ENCODE data around the gene RADIL.
A peak's percentile ranks its signal among the peaks of the same experiment; 100 is the strongest.

Gene RADIL

GRCh38 chr7:4883033-4883371 is 514 bp downstream of the RADIL start:
- no peak for DNase-seq (ENCODE audit: low spot score)

GRCh38 chr7:4882169-4883032 is 1.1 kb downstream of the RADIL start:
- DNase-seq (ENCODE audit: low spot score) = peak; percentile 66

GRCh38 chr7:4880218-4880617 is 3.3 kb downstream of the RADIL start:
- DNase-seq (ENCODE audit: low spot score) = no peak

- no peak for DNase-seq (ENCODE audit: low spot score)
These were observed 4.0 kb downstream of the RADIL start for GRCh38 chr7:4879396-4880081.

- DNase-seq (ENCODE audit: low spot score) = no peak
These were observed 4.9 kb downstream of the RADIL start for GRCh38 chr7:4878336-4879335.

GRCh38 chr7:4876586-4876985 is 6.9 kb downstream of the RADIL start:
- no peak for DNase-seq (ENCODE audit: low spot score)

GRCh38 chr7:4875391-4875790 is 8.1 kb downstream of the RADIL start:
- DNase-seq (ENCODE audit: low spot score) = no peak

- DNase-seq (ENCODE audit: low spot score) = no peak
These were observed 10.2 kb downstream of the RADIL start for GRCh38 chr7:4873071-4873944.

- DNase-seq (ENCODE audit: low spot score) = no peak
These were observed 11.4 kb downstream of the RADIL start for GRCh38 chr7:4871930-4872675.

- DNase-seq (ENCODE audit: low spot score) = no peak
These were observed 12.3 kb downstream of the RADIL start for GRCh38 chr7:4871056-4871680.

GRCh38 chr7:4868493-4868892 is 15.0 kb downstream of the RADIL start:
- no peak for DNase-seq (ENCODE audit: low spot score)

GRCh38 chr7:4866528-4867496 is 16.7 kb downstream of the RADIL start:
- DNase-seq (ENCODE audit: low spot score) = no peak

GRCh38 chr7:4862156-4862555 is 21.4 kb downstream of the RADIL start:
- no peak for DNase-seq (ENCODE audit: low spot score)

- DNase-seq (ENCODE audit: low spot score) = no peak
These were observed 21.8 kb downstream of the RADIL start, which contains the start of gene PAPOLB for GRCh38 chr7:4861673-4862072. Gene PAPOLB, minus strand, starts transcription at chr7:4862030. Its CDS starts 220 bp downstream, at chr7:4861810.

- DNase-seq (ENCODE audit: low spot score) = no peak
These were observed 22.3 kb downstream of the RADIL start for GRCh38 chr7:4861227-4861626.

- no peak for DNase-seq (ENCODE audit: low spot score)
These were observed 26.3 kb downstream of the RADIL start for GRCh38 chr7:4857189-4857588.

- peak; percentile 66 for DNase-seq (ENCODE audit: low spot score)
These were observed 27.0 kb downstream of the RADIL start for GRCh38 chr7:4856336-4857057.

GRCh38 chr7:4854916-4855315 is 28.6 kb downstream of the RADIL start:
- DNase-seq (ENCODE audit: low spot score) = no peak

Measured in D341Med (cell line).